Endothelial cell (in vitro differentiated cells): Measurements from ENCODE around the gene STAT1. TPM values are rescaled to one million over a fixed set of nuclear protein-coding genes. Genes with fewer than 3 reads are reported as not detected.

ENCODE experiments used
- DNase-seq: peaks from one replicate; pipeline ENCODE4 v3.0.0; 2021; ENCODE audit warnings: low spot score
- H3K27ac Mint-ChIP-seq: one replicate; pipeline ENCODE4 v1.8.0; 2021; ENCODE audit warnings: mixed read lengths, inconsistent platforms; ENCODE audit not compliant: unreplicated experiment
- H3K27me3 Mint-ChIP-seq: one replicate; pipeline ENCODE4 v1.8.0; 2021; ENCODE audit warnings: mild to moderate bottlenecking, moderate library complexity, mixed read lengths, inconsistent platforms; ENCODE audit not compliant: unreplicated experiment
- H3K36me3 Mint-ChIP-seq: one replicate; pipeline ENCODE4 v1.8.0; 2021; ENCODE audit warnings: mild to moderate bottlenecking, low read depth, mixed read lengths, inconsistent platforms; ENCODE audit not compliant: unreplicated experiment
- H3K4me1 Mint-ChIP-seq: one replicate; pipeline ENCODE4 v1.8.0; 2021; ENCODE audit warnings: mild to moderate bottlenecking, mixed read lengths, inconsistent platforms; ENCODE audit not compliant: unreplicated experiment
- H3K4me3 Mint-ChIP-seq: one replicate; pipeline ENCODE4 v1.8.0; 2021; ENCODE audit warnings: mild to moderate bottlenecking, mixed read lengths, inconsistent platforms; ENCODE audit not compliant: unreplicated experiment
- H3K9me3 Mint-ChIP-seq: one replicate; pipeline ENCODE4 v1.8.0; 2021; ENCODE audit warnings: mixed read lengths, inconsistent platforms; ENCODE audit not compliant: unreplicated experiment
- CTCF ChIP-seq: fragments of 200-600 bp; sonication (generic); IDR thresholded peaks from one replicate; pipeline ENCODE4 v1.5.0; 2021; ENCODE audit warnings: antibody characterized with exemption; ENCODE audit not compliant: unreplicated experiment
- total RNA-seq: library from RNA; stranded (reverse); fragmentation: NEBNext Ultra II Directional; extraction: Animal tissue kit (Norgen Biotek cat#: 25700); gene quantifications from one replicate; pipeline ENCODE4 v1.2.1, GENCODE V29; 2021; ENCODE audit not compliant: unreplicated experiment

The STAT1 gene
- total RNA-seq, 1 donor from 2014 or later: 30.1 TPM

GRCh38 chr2:190977505-190977904, 36.5 kb downstream of the STAT1 start:
- H3K27ac Mint-ChIP-seq: peak overlapping the region; percentile 39
- DNase-seq: no peak

GRCh38 chr2:190976521-190976920, 37.5 kb downstream of the STAT1 start:
- Mint-ChIP-seq H3K36me3 (peaks cover 42% of the 10 kb centered on the region), H3K4me1 (peaks cover 42% of the 10 kb centered on the region), H3K27me3 (peaks cover 5% of the 10 kb centered on the region), H3K27ac (no peak overlapping the region), H3K9me3 (no peaks in the 10 kb centered on the region), H3K4me3 (no peak overlapping the region)
- no peak for TF ChIP-seq CTCF
- no peak for DNase-seq

More at GRCh38 chr2:190977505-190977904, 36.5 kb downstream of the STAT1 start:
- H3K9me3 Mint-ChIP-seq: no peaks in the 10 kb centered on the region
- H3K4me3 Mint-ChIP-seq: no peak overlapping the region
- H3K36me3 Mint-ChIP-seq: peaks cover 43% of the 10 kb centered on the region
- no peak for TF ChIP-seq CTCF
- H3K27me3 Mint-ChIP-seq: peaks cover 2% of the 10 kb centered on the region
- peaks cover 44% of the 10 kb centered on the region for H3K4me1 Mint-ChIP-seq

GRCh38 chr2:190974629-190975361, 39.2 kb downstream of the STAT1 start:
- H3K9me3 Mint-ChIP-seq: no peaks in the 10 kb centered on the region
- TF ChIP-seq CTCF: no peak
- peak overlapping the region; percentile 40 for H3K4me3 Mint-ChIP-seq
- H3K27ac Mint-ChIP-seq: no peak overlapping the region
- DNase-seq: no peak
- H3K36me3 Mint-ChIP-seq: peaks cover 55% of the 10 kb centered on the region
- H3K4me1 Mint-ChIP-seq: peaks cover 40% of the 10 kb centered on the region
- peaks cover 3% of the 10 kb centered on the region for H3K27me3 Mint-ChIP-seq

- H3K9me3 Mint-ChIP-seq: no peaks in the 10 kb centered on the region
- TF ChIP-seq CTCF: no peak
- DNase-seq: no peak
- peaks cover 56% of the 10 kb centered on the region for H3K36me3 Mint-ChIP-seq
- peaks cover 3% of the 10 kb centered on the region for H3K27me3 Mint-ChIP-seq
- peaks cover 38% of the 10 kb centered on the region for H3K4me1 Mint-ChIP-seq
- H3K4me3 Mint-ChIP-seq: peak overlapping the region; percentile 50
- H3K27ac Mint-ChIP-seq: peak overlapping the region; percentile 18
Observed at GRCh38 chr2:190973726-190974628, 40.0 kb downstream of the STAT1 start.
